GM18868 (cell line): ENCODE data around the gene CNPY2.
"Not testable (repeated sequence)": the region's sequence is repeated elsewhere in the genome, so short reads cannot be mapped to it uniquely, and the experiment has no call there.

ENCODE experiments used
- ATAC-seq: cut with Tn5 transposase; IDR thresholded peaks from one replicate; pipeline ENCODE4 v1.9.1; 2021; ENCODE audit warnings: mild to moderate bottlenecking, moderate library complexity; ENCODE audit not compliant: unreplicated experiment

The CNPY2 gene

GRCh38 chr12:56333679-56334489 lies 18.1 kb upstream of the CNPY2 start, which contains the start of gene PAN2:
TSS of gene PAN2 (minus strand) at chr12:56334000. CDS start at chr12:56333094, 906 bp downstream.
- peak; percentile 91 for ATAC-seq

- ATAC-seq = no peak
These were observed 17.4 kb upstream of the CNPY2 start for GRCh38 chr12:56333197-56333678.

- ATAC-seq = no peak
These were observed 16.9 kb upstream of the CNPY2 start for GRCh38 chr12:56332512-56333196.

- no peak for ATAC-seq
These were observed 15.2 kb upstream of the CNPY2 start for GRCh38 chr12:56330936-56331490.

- ATAC-seq = no peak
These were observed 10.7 kb upstream of the CNPY2 start for GRCh38 chr12:56326533-56326932.

- no peak for ATAC-seq
These were observed 10.3 kb upstream of the CNPY2 start for GRCh38 chr12:56326126-56326525.

- no peak for ATAC-seq
These were observed 8.4 kb upstream of the CNPY2 start for GRCh38 chr12:56324206-56324605.

GRCh38 chr12:56321610-56322009 lies 5.8 kb upstream of the CNPY2 start:
- not testable (repeated sequence) for ATAC-seq

GRCh38 chr12:56321027-56321426 lies 5.2 kb upstream of the CNPY2 start:
- no peak for ATAC-seq

GRCh38 chr12:56317675-56318074 lies 1.9 kb upstream of the CNPY2 start:
- no peak for ATAC-seq

GRCh38 chr12:56315249-56315621 lies 553 bp downstream of the CNPY2 start:
- no peak for ATAC-seq

GRCh38 chr12:56311003-56311402 lies 4.8 kb downstream of the CNPY2 start:
- ATAC-seq = no peak

- ATAC-seq = no peak
These were observed 7.1 kb downstream of the CNPY2 start for GRCh38 chr12:56308714-56309113.

GRCh38 chr12:56307221-56307965 lies 8.4 kb downstream of the CNPY2 start:
- ATAC-seq = no peak

- ATAC-seq = no peak
These were observed 10.8 kb downstream of the CNPY2 start for GRCh38 chr12:56304872-56305590.

- ATAC-seq = no peak
These were observed 11.5 kb downstream of the CNPY2 start for GRCh38 chr12:56304276-56304675.

GRCh38 chr12:56300644-56301464 lies 14.9 kb downstream of the CNPY2 start:
- ATAC-seq = no peak

GRCh38 chr12:56299853-56300643 lies 15.7 kb downstream of the CNPY2 start, which contains the start of gene CS:
TSS of gene CS (minus strand) at chr12:56300330. CDS start at chr12:56300201, 129 bp downstream.
- ATAC-seq = peak; percentile 91
